NT2/D1 (cell line): ENCODE results near the gene PDXK.

Source experiments
- SUZ12 ChIP-seq: IDR thresholded peaks from 2 replicates; pipeline ENCODE4 v1.6.1; 2011; ENCODE audit not compliant: insufficient read length, insufficient read depth; ENCODE audit errors: extremely low read depth
- YY1 ChIP-seq: IDR thresholded peaks from 2 replicates; pipeline ENCODE4 v1.6.1; 2011; ENCODE audit not compliant: insufficient read length, insufficient read depth
- ZNF274 ChIP-seq: IDR thresholded peaks from 2 replicates; pipeline ENCODE4 v1.6.1; 2011; ENCODE audit warnings: mild to moderate bottlenecking, low read depth, low read length

DNA sequence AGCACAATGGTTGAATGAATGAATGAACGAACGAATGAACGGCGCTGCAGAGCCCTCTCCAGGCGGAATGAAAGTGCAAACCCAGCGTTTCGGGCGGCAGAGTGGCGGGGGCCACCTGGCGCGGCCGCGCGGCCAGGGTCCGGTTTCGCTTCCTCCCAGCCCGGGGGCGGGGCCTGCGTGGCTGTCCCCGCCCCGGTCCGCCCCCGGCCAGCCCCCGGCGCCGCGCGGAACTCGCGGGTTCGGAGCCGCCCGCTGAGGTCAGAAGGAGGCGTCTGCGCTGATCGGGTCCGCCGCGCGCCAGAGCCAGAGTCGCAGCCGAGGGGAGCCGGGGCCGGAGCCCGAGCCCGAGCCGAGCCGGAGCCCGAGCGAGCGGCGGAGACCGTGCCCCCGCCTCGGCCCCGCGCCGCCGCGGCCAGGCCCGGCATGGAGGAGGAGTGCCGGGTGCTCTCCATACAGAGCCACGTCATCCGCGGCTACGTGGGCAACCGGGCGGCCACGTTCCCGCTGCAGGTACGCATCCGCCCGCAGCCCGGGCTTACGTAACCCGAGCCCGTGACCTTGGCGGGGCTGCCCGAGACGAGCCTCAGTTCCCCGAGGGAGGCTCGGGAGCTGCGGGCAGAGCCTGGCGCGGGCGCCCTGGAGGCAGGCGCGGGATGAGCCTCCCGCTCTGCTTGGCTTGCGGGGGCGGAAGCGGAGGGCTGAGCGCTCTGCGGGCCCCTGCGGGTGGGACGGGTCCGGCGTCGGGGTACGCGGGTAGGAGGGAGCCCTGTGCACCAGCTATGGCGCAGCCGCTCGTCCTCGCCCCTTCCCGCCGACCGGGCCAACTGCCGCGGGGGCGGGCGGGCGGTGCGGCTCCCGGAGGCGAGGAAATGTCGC is at the start of gene PDXK:
- TF ChIP-seq ZNF274 = no peak
- TF ChIP-seq YY1 = no peak
- no peak for TF ChIP-seq SUZ12
